GM12892 (cell line): Measurements from ENCODE around the gene S100A2.

Source experiments
- DNase-seq: peaks from one replicate; pipeline ENCODE4 v3.0.0; 2011; ENCODE audit not compliant: insufficient read length
- FAIRE-seq: peaks from 2 replicates; lab custom pipeline; 2011; peaks lifted over from hg19 to GRCh38; lab: Jason Lieb, UNC
- POLR2A ChIP-seq: IDR thresholded peaks from 2 replicates; pipeline ENCODE4 v1.6.1; 2011; ENCODE audit warnings: low read depth, low read length, control low read depth
- POLR2AphosphoS5 ChIP-seq: IDR thresholded peaks from 2 replicates; pipeline ENCODE4 v1.6.1; 2011; ENCODE audit warnings: low read depth, low read length, control low read depth
- TAF1 ChIP-seq: IDR thresholded peaks from 2 replicates; pipeline ENCODE4 v1.6.1; 2011; ENCODE audit warnings: low read depth, mild to moderate bottlenecking, control low read depth, low read length, borderline replicate concordance

S100A2 gene

DNA sequence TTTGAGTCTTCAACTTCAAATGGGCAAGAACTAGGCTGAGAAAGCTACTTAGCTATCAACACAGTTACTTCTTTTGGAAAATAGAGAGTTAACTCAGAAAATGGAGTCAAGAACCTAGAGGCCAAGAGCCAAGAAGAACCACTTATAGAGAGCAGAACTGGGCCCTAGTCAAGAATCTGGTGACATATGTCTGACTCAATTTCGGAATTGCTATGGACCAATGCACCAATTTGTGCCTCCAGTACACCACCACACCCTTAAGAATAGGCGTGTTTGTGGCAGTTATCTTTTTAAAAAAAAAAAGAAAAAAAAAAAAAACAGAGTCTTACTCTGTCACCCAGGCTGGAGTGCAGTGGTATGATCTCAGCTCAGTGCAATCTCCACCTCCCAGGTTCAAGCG is 7.8 kb downstream of the S100A2 start:
- no peak for DNase-seq
- no peak for FAIRE-seq
- TF ChIP-seq POLR2AphosphoS5 (no peak), TAF1 (no peak), POLR2A (no peak)

DNA sequence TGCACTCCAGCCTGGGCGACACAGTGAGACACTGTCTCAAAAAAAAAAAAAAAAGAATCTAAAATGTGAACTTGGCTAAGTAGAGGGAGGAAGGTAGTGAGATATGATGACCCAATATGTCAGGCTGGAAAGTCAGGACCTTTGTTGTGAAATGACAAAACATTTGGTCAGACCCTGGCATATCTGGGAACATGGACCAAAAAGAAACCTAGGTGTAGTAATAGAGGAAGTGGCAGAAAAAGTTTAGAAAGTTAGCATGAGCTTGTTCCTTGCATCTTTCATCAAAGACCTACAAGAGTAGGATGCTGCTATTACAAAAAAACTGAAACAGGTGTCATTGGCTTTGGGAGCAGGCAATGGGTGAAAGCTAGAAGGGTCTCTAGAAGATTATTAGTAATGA is 9.3 kb downstream of the S100A2 start:
- TF ChIP-seq TAF1 (no peak), POLR2A (no peak), POLR2AphosphoS5 (no peak)
- DNase-seq, result no peak
- no peak for FAIRE-seq

DNA sequence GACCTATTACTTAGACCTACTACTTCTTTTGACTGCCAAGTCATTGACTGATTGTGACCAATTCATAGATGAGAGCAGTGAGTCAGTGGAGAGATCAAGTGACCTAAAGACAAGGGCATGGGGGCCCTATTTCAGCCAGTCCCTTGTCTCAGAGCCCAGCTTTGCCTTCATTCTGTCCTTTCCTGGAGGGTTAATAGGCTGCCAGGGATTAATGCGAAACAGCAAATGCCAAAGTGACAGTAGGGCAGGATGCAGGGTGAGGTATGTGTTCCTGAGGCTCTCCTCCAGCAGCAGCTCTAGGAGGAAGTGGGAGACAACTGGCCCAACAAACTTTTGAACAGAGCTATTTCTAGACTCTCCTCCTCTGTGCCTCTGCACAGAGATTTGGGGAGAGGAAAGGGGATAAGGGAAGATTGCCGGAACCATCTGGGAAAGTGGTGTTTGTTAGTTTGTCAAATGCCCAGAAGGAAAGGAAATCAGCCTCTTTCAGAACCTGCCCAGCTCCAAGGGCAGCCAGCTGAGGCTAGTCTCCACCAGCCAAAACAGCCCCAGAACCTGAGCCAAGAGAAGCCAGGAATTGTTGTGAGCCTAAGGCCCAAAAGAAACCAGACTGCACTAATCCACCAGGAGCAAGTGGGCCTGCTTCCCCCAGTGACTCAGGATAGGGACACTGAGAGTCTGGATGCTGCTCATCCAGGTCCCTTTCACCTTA is 11.7 kb downstream of the S100A2 start:
- DNase-seq (no peak), FAIRE-seq (no peak)
- TF ChIP-seq POLR2A, result no peak
- TF ChIP-seq POLR2AphosphoS5, result no peak
- no peak for TF ChIP-seq TAF1

DNA sequence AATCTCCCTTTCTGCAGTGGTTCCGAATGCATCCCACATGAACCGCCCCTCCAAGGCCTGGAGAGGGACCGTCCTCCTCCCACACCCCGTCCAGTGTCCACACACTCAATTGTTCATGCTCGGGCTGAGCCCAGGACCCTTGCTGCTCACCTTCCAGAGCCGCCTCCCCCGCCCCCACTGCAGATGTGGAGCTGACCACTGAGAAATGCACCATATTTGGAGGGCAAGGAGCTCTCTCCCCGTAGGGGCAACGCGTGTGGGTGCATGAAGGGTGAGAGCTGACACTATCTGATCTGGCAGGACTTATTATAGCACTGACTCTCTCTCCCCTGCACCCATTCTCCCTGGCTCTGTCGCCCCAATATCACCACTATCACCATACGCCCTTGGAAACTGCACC is 12.5 kb downstream of the S100A2 start:
- no peak for TF ChIP-seq POLR2AphosphoS5
- DNase-seq (no peak), FAIRE-seq (no peak)

DNA sequence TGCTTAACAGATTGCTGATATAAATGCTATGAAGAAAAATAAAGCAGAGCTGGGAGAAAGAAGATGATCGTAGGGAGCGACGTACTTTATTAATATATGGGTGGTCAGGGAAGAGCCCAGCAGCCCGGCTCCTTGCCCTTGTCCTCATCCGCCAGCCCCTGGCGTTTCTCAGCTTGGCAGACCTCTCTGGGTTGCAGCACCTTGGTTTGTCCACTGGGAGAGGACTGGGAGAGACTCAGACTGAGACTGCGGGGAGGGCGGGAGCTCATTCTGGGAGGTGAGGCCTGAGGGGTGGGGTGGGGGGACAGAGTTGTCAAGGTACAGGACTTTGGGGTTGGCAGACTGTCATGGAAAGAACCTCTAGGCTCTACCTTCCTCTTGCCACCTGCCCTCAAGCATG is 13.3 kb downstream of the S100A2 start:
- FAIRE-seq, result no peak
- no peak for DNase-seq
- TF ChIP-seq POLR2A (no peak), POLR2AphosphoS5 (no peak), TAF1 (no peak)

DNA sequence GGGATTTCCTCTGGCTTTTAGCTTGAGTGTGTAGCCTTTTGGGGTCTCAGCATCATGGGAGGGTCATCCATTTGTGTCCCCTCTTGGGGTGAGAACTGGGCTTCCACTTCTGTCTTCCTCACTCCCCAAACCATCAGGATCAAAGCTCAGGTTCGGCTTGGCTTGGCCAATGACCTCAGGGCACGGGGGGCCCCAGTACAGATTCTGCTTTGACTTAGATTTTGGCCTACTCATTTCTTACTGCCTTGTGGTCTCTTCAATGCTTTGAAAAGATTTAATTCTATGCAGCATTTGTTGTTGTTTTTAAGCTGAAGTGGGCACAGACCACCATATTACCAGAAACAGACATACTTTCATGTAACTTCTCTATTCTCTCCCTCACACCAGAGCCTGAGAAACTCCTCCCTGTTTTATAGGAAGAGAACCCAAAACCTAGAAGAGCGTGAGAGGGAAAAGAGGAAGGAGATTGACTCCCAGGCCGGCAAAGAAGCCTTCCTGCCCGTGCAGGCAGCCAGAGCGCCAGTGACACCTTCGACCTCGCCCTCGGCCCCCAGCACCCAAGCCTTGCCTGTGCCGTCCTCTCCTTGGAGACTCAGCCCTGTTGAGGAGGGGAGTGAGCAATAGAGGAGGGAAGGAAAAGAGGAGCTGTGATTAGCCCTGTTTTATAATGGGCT is 14.7 kb downstream of the S100A2 start:
- no peak for DNase-seq
- TF ChIP-seq TAF1 (no peak), POLR2AphosphoS5 (no peak), POLR2A (no peak)

DNA sequence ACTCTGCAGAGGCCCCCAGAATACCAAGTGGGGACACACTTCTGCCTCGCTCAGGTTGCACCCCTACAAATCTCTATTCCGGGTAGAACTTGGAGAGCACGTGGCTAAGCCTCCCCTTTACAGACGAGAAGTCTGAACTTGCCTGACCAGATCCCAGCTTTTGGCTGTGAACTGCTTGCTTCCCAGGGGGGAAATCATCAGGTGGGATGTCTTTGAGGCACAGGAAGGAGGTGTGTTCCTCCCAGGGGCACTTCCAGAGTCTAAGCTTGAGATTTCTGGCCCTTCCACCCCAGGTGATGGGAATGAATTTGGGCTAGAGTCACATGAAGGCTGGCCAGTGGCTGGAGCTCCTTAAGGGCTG is 15.3 kb downstream of the S100A2 start:
- TF ChIP-seq TAF1 (no peak), POLR2A (no peak), POLR2AphosphoS5 (no peak)
- DNase-seq (no peak), FAIRE-seq (no peak)

More for the DNA sequence above, 14.7 kb downstream of the S100A2 start:
- FAIRE-seq, result no peak

DNA sequence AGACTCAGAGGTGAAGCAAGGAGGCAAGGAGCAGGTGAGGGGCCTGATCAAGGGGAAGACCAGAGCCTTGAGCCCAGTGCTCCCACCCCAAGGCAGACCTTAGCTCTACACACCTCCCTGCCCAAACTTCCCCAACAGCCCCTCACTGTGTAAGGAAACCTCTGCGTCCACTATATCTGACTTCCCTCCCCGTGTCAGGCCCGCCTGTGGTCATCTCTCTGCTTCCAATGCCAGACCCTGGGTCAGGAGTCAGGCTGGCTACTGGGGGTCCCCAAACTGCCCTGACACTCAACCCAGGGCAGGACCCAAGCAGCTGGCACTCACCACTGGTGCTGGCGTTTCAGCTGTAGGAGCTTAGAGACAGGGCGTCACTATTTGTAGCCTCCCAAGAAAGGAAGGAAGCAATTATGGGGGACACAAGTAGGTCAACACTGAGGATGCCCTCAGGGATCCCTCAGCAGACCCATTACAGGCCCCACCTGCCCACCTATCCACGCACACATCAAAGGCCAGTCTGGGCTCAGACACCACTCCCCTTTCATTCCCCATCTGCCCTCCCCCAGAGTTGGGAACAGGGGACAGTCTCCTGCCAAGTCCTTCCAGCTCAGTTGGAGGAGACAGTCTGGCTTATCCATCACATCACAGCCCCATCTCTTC is 15.8 kb downstream of the S100A2 start:
- no peak for FAIRE-seq
- DNase-seq, result no peak
- TF ChIP-seq POLR2AphosphoS5 (no peak), TAF1 (no peak), POLR2A (no peak)

DNA sequence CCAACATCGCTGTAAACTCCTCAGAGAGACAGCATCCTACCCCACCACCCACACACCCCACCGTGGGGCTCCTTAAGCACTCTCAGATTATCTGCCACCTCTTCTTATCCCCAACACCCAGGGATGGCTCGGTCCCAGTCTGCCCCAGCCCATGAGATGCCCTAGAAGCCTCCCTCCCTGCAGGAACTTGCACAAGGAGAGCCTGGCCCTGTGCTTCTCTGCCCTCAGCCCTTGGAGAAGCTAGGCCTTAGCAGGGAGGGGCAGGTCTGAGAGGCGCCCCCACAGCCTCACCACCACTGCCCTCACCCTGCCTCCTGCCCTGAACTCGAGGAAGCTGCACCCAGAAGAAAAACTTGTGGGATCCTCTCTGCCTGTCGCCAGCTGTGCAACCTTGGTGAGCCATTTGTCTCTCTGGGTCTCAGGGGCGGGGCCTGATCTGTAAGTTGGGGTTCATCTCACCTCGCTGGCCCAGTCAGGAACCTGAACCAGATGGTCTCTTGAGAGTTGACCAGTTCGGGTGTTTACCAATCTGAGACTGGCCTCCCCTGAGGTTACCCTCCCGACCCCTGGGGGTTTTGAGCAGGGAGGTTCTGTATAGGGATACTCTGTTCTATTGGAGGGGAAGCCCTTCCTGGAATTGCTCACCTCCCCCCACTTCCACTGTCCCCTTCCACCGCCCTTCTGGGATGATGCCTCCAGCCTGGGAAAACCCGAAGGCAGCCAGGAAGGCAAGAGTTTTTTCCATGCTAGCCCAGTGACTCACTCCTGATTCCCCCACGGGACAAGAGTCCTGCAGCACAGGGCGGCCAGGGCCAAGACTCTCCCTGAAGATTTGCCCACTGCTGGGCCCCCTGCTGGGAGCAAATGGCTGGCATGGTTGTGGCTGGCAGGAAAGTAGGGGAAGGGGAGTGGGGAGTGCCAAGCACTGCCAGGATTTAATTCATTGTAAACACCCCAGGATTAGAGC is 16.6 kb downstream of the S100A2 start, which contains the start of gene S100A3:
TSS of gene S100A3 (minus strand) at position 537 of the 967 bp plus-strand sequence. CDS start 773 bp downstream, outside the sequence.
- FAIRE-seq, result no peak
- TF ChIP-seq POLR2AphosphoS5 (no peak), TAF1 (no peak), POLR2A (no peak)
- no peak for DNase-seq

DNA sequence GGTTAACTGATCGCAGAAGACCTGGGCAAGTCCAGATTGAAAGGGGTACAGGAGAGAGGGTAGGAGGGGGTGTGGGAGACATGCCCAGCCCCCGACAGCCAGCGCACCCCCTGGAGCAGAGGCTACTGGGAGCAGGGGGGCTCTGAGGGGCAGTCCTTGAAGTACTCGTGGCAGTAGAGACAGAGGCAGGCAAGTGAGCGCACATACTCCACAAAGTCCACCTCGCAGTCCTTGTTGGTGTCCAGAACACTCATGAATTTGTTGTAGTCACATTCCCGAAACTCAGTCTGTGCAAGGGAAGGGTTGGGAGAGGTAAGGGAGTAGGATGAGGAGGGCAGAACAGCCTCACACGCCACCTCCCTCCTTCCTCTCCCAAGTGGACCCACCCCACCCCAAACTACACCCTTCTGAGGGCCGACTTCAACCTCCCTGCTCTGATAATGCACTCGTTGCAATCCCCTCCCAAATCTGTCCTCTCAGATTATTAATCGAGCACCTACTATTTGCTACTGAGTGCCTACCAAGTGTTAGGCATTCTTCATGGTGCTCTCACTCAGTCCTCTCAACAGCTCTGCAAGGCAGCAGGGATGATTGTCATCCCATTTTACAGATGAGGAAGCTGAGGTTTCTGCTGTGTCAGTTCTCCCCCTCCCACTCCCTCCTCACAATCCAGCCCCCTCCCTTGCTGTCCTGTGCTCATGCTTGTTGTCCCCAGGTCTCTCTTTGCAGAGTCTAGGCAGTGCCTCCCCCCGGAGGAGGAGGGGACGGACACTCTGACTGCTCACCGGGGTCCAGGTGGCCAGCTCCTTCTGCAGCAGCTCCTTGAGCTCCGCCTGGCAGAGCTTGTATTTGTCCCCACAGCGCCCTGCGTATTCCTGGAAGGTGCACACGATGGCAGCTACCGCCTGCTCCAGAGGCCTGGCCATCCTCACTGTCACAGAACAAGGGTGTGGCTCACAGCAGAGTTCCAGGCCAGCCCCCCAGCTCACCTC is 17.8 kb downstream of the S100A2 start:
- no peak for FAIRE-seq

More for the DNA sequence above, 17.8 kb downstream of the S100A2 start:
- no peak for TF ChIP-seq POLR2AphosphoS5
- TF ChIP-seq TAF1, result no peak
- TF ChIP-seq POLR2A, result no peak
- no peak for DNase-seq
